Gastroesophageal sphincter (tissue), 4 donors: ENCODE data around the gene IMMT. TPM values are rescaled to one million over a fixed set of nuclear protein-coding genes. Genes with fewer than 3 reads are reported as not detected.

Experiments
- ATAC-seq: fragments of 150-250 bp; one replicate; pipeline ENCODE4 v1.9.1; 2016; ENCODE audit warnings: mild to moderate bottlenecking, moderate library complexity
- H3K27ac ChIP-seq, 4 donors: fragments of 200-600 bp; sonication (generic) in 3 of 4; 1 replicate in 3 of 4; 2 replicates in 1 of 4; pipeline ENCODE4 v1.5.1; 2016 to 2019
- H3K27me3 ChIP-seq: fragments of 200-600 bp; sonication (generic); one replicate; pipeline ENCODE4 v1.5.1; 2019
- H3K36me3 ChIP-seq, 2 donors: fragments of 200-600 bp; sonication (generic); one replicate each; pipeline ENCODE4 v1.5.1; 2019; ENCODE audit warnings: control low read depth in 1 of 2
- H3K4me1 ChIP-seq, 3 donors: fragments of 200-600 bp; sonication (generic); 1 replicate in 2 of 3; 2 replicates in 1 of 3; pipeline ENCODE4 v1.5.1; 2016 to 2019; ENCODE audit warnings: control low read depth in 2 of 3
- H3K4me3 ChIP-seq, 2 donors: fragments of 200-600 bp; sonication (generic); one replicate each; pipeline ENCODE4 v1.5.1; 2019; ENCODE audit warnings: mild to moderate bottlenecking in 1 of 2, moderate library complexity in 1 of 2
- H3K9me3 ChIP-seq, 3 donors: fragments of 200-600 bp; sonication (generic); one replicate each; pipeline ENCODE4 v1.5.1; 2017 to 2019; ENCODE audit warnings: control low read depth in 2 of 3
- CTCF ChIP-seq, 4 experiments: fragments of 200-600 bp in 2 of 4; fragments of 450-650 bp in 2 of 4; sonication (generic) in 1 of 4; IDR thresholded peaks; one replicate each; pipeline ENCODE4 v1.5.1; 2017 to 2019; ENCODE audit warnings: antibody characterized with exemption in 4 of 4, mild to moderate bottlenecking in 2 of 4, moderate library complexity in 2 of 4
- EP300 ChIP-seq: sonication (generic); formaldehyde crosslinking; IDR thresholded peaks from one replicate; pipeline ENCODE4 v1.6.1; 2017; ENCODE audit warnings: antibody characterized with exemption, mild to moderate bottlenecking
- POLR2A ChIP-seq, 2 donors: fragments of 450-650 bp; IDR thresholded peaks; one replicate each; pipeline ENCODE4 v1.6.1; 2017; ENCODE audit warnings: antibody characterized with exemption in 2 of 2, mild to moderate bottlenecking in 2 of 2, moderate library complexity in 1 of 2
- POLR2AphosphoS5 ChIP-seq: sonication (generic); formaldehyde crosslinking; IDR thresholded peaks from one replicate; pipeline ENCODE4 v1.6.1; 2017; ENCODE audit warnings: antibody characterized with exemption
- WGBS, 2 donors: methylation state at CpG; one replicate each; pipeline ENCODE4 v1.1.5; 2018; ENCODE audit warnings: low coverage in 1 of 2; 5-methylcytosine and 5-hydroxymethylcytosine counted together
- small RNA-seq, 4 donors: library from RNA; depleted of rRNA; stranded (forward); fragments of <200 nt; gene quantifications; one replicate each; pipeline ENCODE3, GENCODE V24; 2016
- total RNA-seq, 4 donors: library from RNA; depleted of rRNA; stranded (reverse); fragments of >200 nt; gene quantifications; one replicate each; pipeline ENCODE4 v1.1.0, GENCODE V29; 2016

The IMMT gene
- total RNA-seq, 4 donors from 2014 or later, result 57.3 to 72.3 (median 63.1) TPM

DNA sequence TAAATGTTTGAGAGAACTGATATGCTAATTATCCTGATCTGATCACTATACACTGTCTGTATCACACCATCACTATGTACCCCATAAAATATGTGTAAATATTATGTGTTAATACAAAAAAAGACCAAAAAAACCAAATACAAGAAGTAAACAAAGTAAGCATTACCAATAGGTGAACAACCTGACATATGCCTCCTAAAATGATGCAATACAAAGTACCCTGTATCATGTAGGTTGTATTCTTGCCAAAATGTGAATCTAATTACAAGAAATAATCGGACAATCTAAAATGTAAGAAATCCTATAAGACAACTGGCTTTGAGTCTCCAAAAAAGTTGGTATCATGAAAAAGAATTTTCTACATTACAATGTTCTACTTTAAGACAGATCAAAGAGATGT lies 97.3 kb downstream of the IMMT start:
- ATAC-seq, result no peak
- H3K4me3 ChIP-seq, result no peak overlapping the region
- no peaks in the 10 kb centered on the region for H3K9me3 ChIP-seq
- H3K27ac ChIP-seq, result no peak overlapping the region
- no peaks in the 10 kb centered on the region for H3K27me3 ChIP-seq
- WGBS, 2 donors, result 82 to 92% methylated on average over 1 of the region's 1 CpG
- H3K36me3 ChIP-seq, result peaks cover 0 to 85% of the 10 kb centered on the region in 2 donors
- TF ChIP-seq CTCF (IDR thresholded peaks at IDR 0.05) (no peak), POLR2A (IDR thresholded peaks at IDR 0.05) (no peak), POLR2AphosphoS5 (no peak), EP300 (no peak)
- H3K4me1 ChIP-seq, result peaks cover 0 to 3% (median 0%) of the 10 kb centered on the region in 3 donors

- no peaks in the 10 kb centered on the region for H3K27me3 ChIP-seq
- H3K4me3 ChIP-seq, result no peak overlapping the region
- WGBS, 2 donors, result 96 to 100% methylated on average over 2 to 3 of the region's 3 CpGs
- no peak overlapping the region for H3K27ac ChIP-seq
- no peak for ATAC-seq
- no peaks in the 10 kb centered on the region for H3K4me1 ChIP-seq
- no peaks in the 10 kb centered on the region for H3K9me3 ChIP-seq
- H3K36me3 ChIP-seq, result peaks cover 0 to 85% of the 10 kb centered on the region in 2 donors
- TF ChIP-seq CTCF (IDR thresholded peaks at IDR 0.05), result no peak
- no peak for TF ChIP-seq POLR2AphosphoS5
- TF ChIP-seq POLR2A (IDR thresholded peaks at IDR 0.05), result no peak
- no peak for TF ChIP-seq EP300
These were observed 98.0 kb downstream of the IMMT start for GRCh38 chr2:86097114-86097896.

GRCh38 chr2:86094229-86094628 lies 101.0 kb downstream of the IMMT start:
- Histone ChIP-seq H3K9me3 (no peaks in the 10 kb centered on the region), H3K36me3 (peaks cover 3 to 95% of the 10 kb centered on the region in 2 donors), H3K27me3 (no peaks in the 10 kb centered on the region), H3K4me1 (no peaks in the 10 kb centered on the region), H3K27ac (no peak overlapping the region), H3K4me3 (no peak overlapping the region)
- WGBS, 2 donors, result 30 to 45% methylated on average over 1 of the region's 1 CpG
- TF ChIP-seq POLR2A (IDR thresholded peaks at IDR 0.05), result no peak
- TF ChIP-seq POLR2AphosphoS5, result no peak
- no peak for TF ChIP-seq CTCF (IDR thresholded peaks at IDR 0.05)
- no peak for TF ChIP-seq EP300
- no peak for ATAC-seq

Small RNAs within 50 kb of the gene (small RNA-seq; reads per million reads assigned to genes)
- gene MIR4779 (0 reads per million in 4 donors), gene RF00019 (0 reads per million in 4 donors), gene SNORD94 (2,938 to 5,106 (median 3,894) reads per million in 4 donors)

Other genes with a start within 250 kb of the IMMT start
- 10 to 100 TPM; 15.6 to 21.7 (median 17.7) TPM for gene POLR1A, start 89.6 kb downstream of the IMMT start, total RNA-seq
- gene PTCD3, start 89.2 kb downstream of the IMMT start, total RNA-seq, result 10 to 100 TPM; 34.7 to 85.1 (median 58.5) TPM
- gene MRPL35, start 4.0 kb upstream of the IMMT start, total RNA-seq, result 10 to 100 TPM; 21.7 to 36.4 (median 30.6) TPM
- gene REEP1, start 142.2 kb upstream of the IMMT start, total RNA-seq, result 100 to 1,000 TPM in 1 of 4 donors, 10 to 100 TPM in 3; 22.9 to 107 (median 70.7) TPM
- gene KDM3A, start 245.9 kb upstream of the IMMT start, total RNA-seq, result 10 to 100 TPM; 40.5 to 81.8 (median 63.2) TPM